IMR-90 (cell line): ENCODE data around the gene PRTFDC1.

Experiments
- CEBPB ChIP-seq: IDR thresholded peaks from 2 replicates; pipeline ENCODE4 v1.6.1; 2012; ENCODE audit warnings: low read depth, low read length, improper control_type of control experiment
- CHD1 ChIP-seq: IDR thresholded peaks from 2 replicates; pipeline ENCODE4 v1.6.1; 2012; ENCODE audit warnings: low read depth, low read length, improper control_type of control experiment
- FOS ChIP-seq: fragments of 150-350 bp; IDR thresholded peaks from 2 replicates; pipeline ENCODE4 v1.6.1; 2016; ENCODE audit warnings: low read depth, low read length
- MAZ ChIP-seq: IDR thresholded peaks from 2 replicates; pipeline ENCODE4 v1.6.1; 2012; ENCODE audit warnings: low read depth, mild to moderate bottlenecking, low read length, improper control_type of control experiment, moderate library complexity, borderline replicate concordance
- POLR2A ChIP-seq: IDR thresholded peaks from 2 replicates; pipeline ENCODE4 v1.6.1; 2012; ENCODE audit warnings: mild to moderate bottlenecking, low read depth, low read length
- RAD21 ChIP-seq: IDR thresholded peaks from 2 replicates; pipeline ENCODE4 v1.6.1; 2012; ENCODE audit warnings: low read length, improper control_type of control experiment
- RCOR1 ChIP-seq: IDR thresholded peaks from 2 replicates; pipeline ENCODE4 v1.6.1; 2012; ENCODE audit warnings: mild to moderate bottlenecking, low read length, improper control_type of control experiment; ENCODE audit not compliant: insufficient replicate concordance
- RFX5 ChIP-seq: IDR thresholded peaks from 2 replicates; pipeline ENCODE4 v1.8.0; 2012; ENCODE audit warnings: low read depth, mild to moderate bottlenecking, low read length, moderate library complexity
- SMC3 ChIP-seq: fragments of 150-350 bp; IDR thresholded peaks from 2 replicates; pipeline ENCODE4 v1.6.1; 2016; ENCODE audit warnings: low read depth, mild to moderate bottlenecking, antibody characterized with exemption, low read length, moderate library complexity
- TF ChIP-seq, protein P1 (sequence below): conservative IDR thresholded peaks from 2 replicates; pipeline ENCODE4 v1.5.1; 2012; ENCODE audit warnings: mild to moderate bottlenecking, low read depth, low read length, improper control_type of control experiment
- TF ChIP-seq, protein P2 (sequence below): fragments of 150-350 bp; IDR thresholded peaks from 2 replicates; pipeline ENCODE4 v1.6.1; 2017; ENCODE audit warnings: mild to moderate bottlenecking, antibody characterized with exemption, low read length, low read depth
- TF ChIP-seq, protein P3 (sequence below): fragments of 150-350 bp; IDR thresholded peaks from 2 replicates; pipeline ENCODE4 v1.6.1; 2016; ENCODE audit warnings: low read depth, mild to moderate bottlenecking, low read length, moderate library complexity, borderline replicate concordance

DNA sequence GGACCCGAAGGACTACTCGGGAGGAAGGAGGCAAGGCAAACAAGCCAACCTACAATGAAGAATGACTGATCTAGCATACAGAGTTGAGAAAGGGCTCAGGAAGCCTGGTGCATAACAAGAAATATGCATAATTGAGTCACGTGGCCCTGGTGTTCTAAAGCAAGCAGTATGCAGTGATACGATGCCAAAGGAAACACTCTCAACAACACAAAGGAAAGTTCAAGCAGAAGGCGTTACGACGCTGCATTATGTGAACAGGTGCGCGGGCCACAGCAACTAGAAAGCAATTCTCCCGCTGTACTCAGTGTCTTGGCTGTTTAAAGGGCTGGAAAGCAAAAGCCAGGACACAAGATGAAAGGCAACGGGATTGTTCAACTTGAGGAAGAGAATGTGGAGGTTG is 100.8 kb downstream of the PRTFDC1 start:
- TF ChIP-seq, protein P1, sequence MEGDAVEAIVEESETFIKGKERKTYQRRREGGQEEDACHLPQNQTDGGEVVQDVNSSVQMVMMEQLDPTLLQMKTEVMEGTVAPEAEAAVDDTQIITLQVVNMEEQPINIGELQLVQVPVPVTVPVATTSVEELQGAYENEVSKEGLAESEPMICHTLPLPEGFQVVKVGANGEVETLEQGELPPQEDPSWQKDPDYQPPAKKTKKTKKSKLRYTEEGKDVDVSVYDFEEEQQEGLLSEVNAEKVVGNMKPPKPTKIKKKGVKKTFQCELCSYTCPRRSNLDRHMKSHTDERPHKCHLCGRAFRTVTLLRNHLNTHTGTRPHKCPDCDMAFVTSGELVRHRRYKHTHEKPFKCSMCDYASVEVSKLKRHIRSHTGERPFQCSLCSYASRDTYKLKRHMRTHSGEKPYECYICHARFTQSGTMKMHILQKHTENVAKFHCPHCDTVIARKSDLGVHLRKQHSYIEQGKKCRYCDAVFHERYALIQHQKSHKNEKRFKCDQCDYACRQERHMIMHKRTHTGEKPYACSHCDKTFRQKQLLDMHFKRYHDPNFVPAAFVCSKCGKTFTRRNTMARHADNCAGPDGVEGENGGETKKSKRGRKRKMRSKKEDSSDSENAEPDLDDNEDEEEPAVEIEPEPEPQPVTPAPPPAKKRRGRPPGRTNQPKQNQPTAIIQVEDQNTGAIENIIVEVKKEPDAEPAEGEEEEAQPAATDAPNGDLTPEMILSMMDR: no peak
- TF ChIP-seq RCOR1 (no peak), CHD1 (no peak), MAZ (no peak), POLR2A (no peak), RAD21 (no peak), FOS (no peak), SMC3 (no peak), RFX5 (no peak), CEBPB (no peak)
- TF ChIP-seq, protein P2, sequence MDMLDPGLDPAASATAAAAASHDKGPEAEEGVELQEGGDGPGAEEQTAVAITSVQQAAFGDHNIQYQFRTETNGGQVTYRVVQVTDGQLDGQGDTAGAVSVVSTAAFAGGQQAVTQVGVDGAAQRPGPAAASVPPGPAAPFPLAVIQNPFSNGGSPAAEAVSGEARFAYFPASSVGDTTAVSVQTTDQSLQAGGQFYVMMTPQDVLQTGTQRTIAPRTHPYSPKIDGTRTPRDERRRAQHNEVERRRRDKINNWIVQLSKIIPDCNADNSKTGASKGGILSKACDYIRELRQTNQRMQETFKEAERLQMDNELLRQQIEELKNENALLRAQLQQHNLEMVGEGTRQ: peak; percentile 77
- TF ChIP-seq, protein P3, sequence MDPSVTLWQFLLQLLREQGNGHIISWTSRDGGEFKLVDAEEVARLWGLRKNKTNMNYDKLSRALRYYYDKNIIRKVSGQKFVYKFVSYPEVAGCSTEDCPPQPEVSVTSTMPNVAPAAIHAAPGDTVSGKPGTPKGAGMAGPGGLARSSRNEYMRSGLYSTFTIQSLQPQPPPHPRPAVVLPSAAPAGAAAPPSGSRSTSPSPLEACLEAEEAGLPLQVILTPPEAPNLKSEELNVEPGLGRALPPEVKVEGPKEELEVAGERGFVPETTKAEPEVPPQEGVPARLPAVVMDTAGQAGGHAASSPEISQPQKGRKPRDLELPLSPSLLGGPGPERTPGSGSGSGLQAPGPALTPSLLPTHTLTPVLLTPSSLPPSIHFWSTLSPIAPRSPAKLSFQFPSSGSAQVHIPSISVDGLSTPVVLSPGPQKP: no peak
